GDM1 (cell line): ENCODE data around the gene XYLT1.
A peak's percentile ranks its signal among the peaks of the same experiment; 100 is the strongest.
"Not testable (repeated sequence)": the region's sequence is repeated elsewhere in the genome, so short reads cannot be mapped to it uniquely, and the experiment has no call there.

Source experiments
- DNase-seq: peaks from one replicate; lab custom pipeline; 2025; lab: John Stamatoyannopoulos, UW

XYLT1 gene

DNA sequence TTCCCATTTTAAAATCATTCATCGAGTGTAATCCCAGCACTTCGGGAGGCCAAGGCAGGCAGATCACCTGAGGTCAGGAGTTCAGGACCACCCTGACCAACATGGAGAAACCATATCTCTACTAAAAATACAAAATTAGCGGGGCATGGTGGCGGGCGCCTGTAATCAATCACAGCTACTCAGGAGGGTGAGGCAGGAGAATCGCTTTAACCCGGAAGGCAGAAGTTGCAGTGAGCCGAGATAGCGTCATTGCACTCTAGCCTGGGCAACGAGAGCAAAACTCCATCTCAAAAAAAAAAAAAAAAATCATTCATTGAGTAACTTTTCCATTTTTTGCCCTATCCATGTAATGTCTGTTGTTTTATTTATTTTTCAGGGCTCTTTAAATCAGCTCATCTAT lies 135.4 kb downstream of the XYLT1 start:
- not testable (repeated sequence) for DNase-seq

DNA sequence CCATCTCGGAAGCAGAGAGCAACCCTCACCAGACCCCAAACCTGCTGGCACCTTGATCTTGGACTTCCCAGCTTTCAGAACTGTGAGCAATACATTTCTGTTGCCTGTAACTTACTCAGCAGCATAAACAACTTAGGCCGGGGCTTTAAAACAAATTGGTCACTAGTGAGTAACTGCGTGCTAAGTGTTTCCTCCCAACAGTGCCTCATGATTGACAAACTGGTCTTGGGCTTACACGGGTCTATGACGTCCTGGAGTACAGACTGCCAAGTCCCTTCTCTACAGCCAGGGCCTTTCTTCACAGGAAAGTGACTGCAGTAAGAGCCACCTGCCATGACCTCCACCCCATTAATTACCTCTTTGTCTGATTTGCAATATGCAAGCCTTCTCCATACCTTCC lies 136.7 kb downstream of the XYLT1 start:
- no peak for DNase-seq

DNA sequence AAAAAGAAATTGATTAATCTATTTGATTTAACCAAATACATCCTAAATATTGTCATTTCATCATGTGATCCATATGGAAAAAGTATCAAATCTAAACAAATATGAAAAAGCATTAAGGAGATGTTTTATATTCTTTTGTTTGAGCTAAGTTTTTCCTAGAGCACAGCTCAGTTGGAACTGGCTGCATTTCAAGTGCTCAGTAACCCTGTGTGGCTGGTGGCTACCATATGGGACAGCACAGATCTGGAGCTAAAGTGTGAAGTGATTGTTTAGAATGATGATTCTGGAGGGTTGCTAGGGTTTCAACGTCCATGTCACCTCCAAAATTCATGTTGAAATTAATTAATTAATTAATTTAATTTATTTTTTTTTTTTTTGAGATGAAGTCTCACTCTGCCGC lies 137.5 kb downstream of the XYLT1 start:
- DNase-seq = no peak

DNA sequence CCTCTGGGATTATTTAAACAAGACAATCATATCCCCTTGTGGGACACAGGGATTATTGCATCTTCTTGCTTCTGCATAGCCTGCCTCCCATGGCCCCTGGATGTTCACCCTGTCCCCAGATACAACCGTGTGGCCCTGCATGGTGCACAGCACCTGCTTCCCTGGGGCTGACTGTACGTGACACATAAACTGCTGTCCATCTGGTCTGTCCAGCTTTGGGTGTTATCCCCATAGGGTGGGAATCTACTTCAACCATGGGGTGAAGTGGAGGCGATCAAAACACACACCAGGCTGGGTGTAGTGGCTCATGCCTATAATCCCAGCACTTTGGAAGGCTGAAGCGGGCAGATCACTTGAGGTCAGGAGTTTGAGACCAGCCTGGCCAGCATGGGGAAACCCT lies 138.8 kb downstream of the XYLT1 start:
- DNase-seq = no peak

DNA sequence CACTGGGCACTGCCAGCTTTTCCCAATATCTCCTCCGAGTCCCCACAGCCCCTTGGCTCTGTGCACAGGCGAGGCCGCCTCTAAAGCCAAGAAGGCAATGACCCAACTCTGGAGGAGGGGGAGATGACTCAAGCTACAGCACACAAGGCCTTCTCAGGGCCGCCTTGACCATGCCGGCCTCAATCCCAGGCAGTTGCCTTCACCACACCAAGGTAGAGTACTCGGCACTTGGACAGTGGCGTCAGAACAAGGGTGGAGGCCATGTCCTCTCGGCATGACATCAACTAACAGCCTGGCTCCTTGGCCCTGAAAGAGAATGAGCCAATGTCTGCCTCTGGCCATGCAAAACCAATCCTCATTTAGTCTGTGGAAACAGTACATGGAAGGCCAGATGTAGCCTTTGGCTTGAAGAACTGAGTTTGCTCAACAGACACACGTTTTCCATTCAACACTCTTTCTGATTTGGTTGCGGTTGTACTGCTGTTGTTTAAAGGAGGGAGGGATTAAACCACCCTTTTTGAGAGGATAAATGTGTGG lies 139.6 kb downstream of the XYLT1 start:
- no peak for DNase-seq

DNA sequence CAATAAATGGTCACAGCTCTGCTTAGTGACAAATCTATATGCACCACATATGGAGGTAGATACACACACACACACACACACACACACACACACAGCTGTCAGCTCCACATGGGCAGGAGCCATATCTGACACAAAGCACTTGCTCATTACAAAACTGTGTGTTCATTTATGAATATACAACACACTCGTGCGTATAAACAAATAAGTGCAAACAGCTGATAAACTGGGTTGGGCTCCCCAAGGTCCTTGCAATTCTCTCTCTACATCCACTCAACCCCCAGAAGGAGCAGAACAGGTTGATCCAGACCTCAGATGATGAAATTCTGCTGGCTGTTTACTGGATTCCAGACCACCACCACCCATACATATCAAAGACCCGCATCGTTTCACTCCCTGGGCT lies 140.7 kb downstream of the XYLT1 start:
- DNase-seq = no peak

DNA sequence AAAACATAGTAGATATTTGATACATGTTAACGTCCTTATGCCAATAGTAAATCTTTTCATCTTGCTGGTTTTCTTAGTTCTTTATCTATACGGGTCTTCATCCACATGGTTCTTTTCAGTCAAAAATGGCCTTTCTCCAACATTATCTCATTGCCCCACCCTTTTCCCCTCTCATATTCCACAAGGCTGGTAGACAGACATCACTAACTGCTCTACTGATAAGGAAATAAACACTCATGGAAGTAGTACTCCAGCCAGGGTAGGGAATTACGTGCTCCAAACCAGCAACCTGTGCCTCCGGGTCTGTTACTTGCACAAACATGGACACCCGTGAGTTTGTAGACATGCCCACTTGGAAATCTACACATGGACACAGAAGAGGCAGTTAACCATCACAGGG lies 141.4 kb downstream of the XYLT1 start:
- DNase-seq = no peak

DNA sequence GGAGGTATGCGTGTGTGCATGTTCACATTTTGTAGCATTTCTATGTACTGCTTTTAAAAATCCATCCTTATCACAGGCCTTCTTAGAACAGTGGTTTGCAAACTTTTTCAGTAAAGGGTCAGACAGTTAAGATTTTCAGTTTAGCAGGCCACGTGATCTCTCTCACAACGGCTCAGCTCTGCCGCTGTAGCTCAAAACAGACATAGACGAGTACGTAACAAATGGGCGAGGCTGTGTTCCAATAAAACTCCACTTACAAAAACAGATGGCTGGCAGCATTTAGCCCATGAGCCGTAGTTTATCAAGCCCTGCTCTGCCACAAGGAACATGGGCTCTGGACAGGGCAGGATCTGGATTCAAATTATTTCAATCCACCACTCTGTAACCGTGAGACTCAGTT lies 141.8 kb downstream of the XYLT1 start:
- DNase-seq = no peak

DNA sequence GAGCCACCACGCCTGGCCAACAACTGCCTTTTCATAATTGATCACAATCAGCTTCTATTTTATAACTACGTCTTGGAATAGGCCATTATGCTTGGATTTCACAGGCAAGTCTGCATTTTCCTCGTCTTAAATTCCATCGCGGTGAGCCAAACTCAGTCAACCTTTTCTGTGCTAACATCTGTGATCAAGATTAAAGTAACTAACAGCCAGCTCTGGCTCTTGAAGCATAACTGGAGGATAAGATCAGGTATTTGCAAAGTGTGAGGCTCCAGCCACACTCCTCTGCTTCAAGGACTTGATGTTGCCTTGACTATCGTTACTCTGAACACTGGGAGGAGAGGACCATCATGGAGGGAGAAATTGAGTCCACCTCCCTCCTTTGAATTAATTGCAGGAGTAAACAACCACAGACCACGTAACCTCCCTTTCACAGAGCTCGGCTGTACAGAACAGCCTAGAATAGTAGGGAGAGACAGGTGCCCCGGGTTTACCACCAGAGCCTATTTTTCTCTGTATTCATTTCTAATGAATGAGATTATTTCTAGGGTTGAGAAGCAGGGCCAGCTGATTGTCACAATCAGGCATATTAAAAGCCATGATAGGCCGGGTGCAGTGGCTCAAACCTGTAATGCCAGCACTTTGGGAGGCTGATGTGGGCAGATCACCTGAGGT lies 143.0 kb downstream of the XYLT1 start:
- DNase-seq = no peak

DNA sequence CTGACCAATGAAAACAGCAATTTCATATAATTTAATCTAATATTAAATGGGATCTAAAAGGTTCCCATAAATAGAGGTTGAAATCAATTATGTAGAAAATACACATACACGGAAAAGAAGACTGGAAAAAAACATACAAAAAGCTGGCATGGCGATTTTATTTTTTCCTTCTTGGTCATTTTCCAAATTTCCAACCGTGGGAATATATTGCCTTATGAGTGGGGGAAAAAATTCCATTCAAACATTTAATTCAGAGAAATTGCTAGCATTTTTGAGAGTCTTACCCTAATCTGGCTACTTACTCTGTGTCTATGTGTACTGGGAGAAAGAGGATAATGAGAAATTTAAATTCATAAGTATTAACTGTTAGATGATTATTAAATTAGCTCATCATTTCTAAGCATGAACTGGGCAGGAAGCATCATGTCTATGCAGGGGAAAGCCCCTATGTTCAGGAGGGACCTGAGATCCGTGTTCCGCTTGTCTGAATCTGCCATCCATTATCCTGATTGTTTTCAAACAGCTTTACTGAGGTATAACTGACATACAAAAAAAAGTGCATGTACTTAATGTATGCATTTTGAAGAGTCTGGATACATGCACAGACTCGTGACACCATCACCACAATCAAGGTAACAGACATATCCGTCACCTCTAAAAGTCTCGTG lies 145.2 kb downstream of the XYLT1 start:
- no peak for DNase-seq

DNA sequence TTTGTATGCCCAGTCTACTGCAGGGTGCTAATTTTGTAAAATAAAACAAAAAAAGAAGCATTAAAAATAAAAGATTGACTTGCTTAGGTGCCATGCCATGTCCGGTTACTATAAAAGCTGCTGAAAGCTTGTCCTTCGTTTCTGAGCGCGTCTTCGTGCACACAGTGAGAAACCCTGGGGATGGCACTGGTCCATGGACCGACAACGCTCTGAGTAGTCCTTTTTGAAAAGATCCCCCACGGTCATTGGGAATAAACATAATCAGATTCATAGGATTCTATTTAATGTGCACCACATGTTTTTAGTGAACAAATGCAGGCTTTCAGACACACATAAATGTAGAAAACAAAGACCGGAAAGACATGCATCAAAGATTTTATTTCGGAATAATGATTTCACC lies 146.3 kb downstream of the XYLT1 start:
- DNase-seq = no peak

DNA sequence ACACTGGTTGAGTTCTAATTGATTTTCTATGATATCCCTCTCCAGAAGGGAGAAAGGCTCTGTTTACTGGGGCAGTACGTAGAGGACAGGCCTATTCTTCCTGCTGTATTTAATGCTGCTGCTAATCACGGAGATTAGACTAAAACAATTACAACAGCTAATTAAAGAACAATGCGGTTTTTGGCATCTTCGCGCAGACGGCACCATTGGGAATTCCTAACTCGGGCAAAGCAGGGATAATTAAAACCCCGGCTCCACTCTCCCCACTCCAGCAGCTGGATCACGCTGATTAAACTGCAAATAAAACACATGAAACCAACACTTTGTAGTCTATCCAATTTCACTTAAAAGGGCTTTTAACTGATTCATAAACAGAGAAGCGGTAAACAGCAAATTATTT lies 147.6 kb downstream of the XYLT1 start:
- no peak for DNase-seq

DNA sequence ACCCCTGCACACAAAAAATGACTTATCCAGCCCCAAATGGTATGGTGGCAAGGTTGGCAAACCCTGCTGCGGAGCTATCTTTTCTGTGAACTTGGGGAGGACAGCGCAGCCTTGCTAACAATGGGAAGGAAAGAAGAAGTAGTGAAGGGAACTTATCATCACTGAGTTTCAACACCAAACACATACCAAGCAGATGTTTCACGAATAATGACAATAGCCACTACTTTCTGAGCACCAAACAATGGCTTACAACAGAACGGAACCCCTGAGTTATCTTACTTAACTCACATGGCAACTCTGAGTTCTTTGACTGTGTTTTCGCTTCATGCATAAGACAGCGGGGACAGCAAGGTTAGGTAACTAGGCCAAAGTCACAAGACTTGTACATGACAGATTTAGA lies 148.9 kb downstream of the XYLT1 start:
- DNase-seq = no peak

DNA sequence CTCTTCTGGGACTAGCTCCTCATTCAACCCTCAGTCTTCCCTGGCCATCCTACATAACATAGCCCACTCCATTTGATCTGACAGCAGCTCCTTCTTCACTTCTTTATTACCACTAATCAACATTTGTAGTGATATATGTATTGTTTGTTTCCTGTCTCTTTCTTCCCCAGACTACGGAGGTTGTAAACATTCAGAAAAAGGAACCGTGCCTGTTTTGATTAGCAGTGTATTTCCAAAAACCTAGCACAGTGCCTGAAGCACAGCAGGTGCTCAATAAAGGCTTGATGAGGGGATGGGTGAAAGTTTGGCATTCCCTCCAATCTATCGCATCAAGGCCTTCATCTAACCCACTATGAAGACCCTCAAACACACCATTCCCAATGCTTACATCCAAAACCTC lies 150.8 kb downstream of the XYLT1 start:
- no peak for DNase-seq

DNA sequence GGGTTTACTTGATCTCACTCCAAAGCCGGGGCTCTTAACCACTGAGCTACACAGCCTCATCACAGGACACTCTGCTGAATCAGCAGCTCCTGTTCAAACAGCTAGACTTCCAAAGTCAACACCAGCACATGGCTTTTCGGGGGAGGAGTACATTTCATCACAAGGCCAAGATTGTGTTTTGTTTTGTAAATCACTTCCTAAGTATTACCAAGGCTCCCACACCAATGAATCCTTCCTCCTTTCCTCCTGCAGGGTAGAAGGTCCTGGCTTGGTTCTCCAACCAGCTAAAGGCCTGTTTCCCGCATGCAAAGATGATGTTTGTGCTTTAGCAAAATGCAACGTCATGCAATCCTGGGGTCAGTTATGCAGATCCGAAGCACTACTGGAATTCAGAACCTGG lies 152.5 kb downstream of the XYLT1 start:
- DNase-seq = no peak

DNA sequence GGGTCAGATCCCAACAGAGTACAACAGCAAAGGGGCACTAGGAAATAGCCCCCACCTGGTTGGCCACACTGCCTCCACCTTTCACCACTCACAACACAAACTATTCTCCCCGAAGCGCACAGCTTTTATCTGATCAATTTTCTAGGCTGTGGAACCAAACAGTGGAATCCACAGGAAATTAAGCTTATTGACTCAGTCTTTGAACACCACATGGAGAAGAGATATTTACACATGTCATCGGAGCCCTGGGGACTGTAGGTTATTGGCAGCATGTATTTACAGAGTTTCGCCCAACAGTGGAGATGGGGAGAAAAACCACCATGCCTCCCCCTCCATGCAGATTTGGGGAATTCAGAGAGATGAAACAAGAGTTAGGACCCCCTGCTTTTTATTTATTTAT lies 154.8 kb downstream of the XYLT1 start:
- no peak for DNase-seq

DNA sequence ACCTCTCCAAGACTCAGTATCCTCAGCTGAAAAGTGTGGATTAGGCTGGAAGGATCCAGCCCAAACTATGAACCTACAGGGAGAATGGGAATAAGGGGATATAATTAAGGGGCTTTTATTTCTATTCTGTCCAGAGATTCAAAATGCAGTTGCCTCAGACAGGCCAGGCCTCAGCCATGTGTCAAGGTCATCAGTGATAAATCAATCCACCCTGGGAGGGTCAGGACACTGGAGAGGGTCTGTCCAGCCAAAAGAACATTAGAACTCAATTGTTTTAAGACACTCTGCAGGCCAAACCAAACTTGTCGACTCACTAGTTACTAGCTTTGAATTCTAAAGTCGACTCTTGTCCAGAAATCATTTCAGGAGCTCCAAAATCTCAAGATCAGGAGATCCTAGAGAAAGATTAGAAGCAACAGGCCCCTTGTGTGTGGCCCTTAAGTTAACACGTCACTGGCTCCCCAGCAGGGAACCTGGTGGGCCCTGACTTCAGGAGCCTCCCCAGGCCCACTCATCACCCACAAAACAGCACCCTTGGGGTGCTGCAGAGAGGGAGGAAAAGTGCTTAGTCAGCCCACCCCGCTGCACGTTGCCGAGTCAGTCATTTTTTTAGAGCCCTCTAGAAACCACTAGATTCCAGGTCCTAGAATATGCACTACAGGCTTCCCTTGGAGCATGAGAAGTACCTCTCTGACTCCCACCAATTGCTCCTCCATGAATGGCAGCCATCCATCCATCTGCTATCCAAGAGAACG lies 156.8 kb downstream of the XYLT1 start:
- no peak for DNase-seq

DNA sequence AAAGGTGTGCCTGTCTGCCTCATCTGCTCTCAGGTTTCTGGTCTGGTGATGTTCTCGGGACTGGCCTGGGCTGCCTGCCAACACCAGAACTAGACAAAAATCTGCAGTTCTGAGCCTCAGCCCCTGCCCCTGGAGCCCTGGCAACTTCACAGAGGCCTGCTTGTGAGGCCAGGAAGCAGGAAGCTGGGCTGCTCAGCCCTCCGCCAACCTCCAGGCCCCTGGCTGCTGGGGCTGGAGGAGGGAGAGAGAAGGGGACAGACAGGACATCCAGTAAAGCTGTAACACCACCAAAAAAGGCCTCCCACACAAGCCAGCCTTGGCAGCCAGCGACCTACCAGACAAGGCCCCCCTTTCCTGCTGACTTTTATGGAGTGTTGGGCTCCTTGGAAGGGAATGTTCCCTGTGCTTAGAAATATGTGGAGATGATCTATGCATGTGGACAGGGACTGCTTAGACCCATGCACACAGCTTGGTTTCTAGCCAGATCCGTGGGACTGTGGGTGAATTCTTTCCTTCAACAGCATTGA lies 157.6 kb downstream of the XYLT1 start:
- DNase-seq = peak; percentile 25

DNA sequence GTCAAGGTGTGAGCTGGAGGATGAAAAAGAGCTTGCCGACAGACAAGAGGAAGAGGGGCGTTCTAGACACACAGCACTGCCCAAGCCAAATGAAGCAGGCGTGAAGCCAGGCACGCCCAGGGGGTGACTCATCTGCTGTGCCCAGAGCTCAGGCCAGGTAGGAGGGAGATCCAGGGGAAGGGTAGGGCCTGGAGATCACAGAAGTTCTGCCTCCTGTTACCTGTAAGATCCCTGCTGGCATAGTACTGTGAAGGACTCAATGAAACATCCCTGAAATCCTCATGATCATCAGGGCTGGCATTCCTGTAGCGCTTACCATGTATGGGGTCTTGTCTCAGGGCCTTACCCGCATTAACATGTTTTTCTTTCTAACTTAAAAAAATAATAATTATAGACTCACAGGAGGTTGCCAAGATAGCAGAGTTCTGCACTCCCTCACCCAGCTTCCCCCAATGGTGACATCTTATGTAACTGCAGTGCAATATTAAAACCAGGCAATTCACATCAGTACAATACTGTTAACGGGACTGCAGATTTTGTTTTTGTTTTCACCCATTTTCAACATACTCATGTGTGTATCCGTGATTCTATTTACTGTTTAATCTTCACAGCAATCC lies 158.6 kb downstream of the XYLT1 start:
- DNase-seq = no peak

DNA sequence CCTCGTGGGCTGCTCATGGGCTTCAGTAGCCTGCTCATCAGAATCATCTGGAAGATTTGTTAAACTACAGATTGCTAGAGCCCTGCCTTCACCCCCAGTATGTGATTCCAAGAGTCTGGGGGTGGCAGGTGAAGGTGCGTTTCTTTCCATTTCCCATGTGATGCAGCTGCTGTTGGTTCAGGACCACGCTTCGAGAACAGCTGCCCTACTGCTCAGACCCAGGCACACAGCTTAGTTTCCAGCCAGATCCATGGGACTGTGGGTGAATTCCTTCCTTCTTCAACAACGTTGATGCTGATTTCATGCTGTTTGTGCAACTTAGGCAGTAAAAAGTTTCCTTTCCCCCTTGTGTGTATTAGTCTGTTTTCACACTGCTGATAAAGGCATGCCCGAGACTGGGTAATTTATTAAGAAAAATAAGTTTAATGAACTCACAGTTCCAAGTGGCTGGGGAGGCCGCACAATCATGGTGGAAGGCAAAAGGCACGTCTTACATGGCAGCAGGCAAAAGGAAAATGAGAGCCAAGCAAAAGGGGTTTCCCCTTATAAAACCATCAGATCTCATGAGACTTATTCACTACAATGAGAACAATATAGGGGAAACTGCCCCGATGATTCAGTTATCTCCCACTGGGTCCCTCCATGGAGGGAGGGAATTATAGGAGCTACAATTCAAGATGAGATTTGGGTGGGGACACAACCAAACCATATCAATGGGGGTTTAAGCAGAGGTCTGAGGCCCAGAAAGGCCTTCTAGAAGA lies 159.2 kb downstream of the XYLT1 start:
- DNase-seq = no peak

DNA sequence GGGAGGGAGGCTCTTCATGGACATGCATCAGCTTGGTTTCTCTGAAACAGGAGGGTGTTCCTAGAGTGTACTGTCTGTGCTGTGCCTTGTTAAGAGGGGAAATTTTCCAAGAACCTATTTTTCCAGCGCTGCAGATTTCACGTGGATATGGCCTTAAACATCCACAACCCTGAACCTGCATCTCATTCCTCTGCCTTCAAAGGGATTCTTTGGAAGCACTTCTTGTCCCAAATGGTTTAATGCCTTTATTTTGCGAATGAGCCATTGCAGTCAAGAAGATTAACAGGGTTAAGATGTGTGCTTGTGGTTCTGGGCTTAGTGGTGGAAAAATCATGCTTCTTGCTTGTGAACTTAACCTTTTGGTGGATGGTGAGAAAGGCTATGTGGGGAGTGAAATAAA lies 161.2 kb downstream of the XYLT1 start:
- DNase-seq = no peak

DNA sequence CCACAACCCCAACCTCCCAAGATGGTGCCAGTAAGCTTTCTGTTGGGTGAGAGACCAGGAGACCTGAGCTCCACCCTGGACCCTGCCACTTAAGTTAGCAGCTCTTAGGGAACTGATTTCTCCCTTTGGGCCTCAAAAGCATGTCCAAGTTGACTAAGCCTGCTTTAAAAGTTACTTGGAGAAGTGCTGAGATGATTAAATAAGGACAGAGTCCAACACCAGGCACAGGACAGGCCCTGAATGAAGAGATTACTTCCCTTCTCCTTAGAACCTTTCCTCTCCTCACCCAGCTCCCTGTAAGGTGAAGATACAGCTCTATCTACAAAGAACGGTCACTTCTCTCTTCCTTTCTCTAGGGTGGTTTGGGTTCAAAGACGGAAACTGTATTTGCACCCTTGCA lies 162.6 kb downstream of the XYLT1 start:
- DNase-seq = no peak
